Putamen (tissue), 1 donor: Measurements from ENCODE around the gene FNDC3B.

Source experiments
- DNase-seq: peaks from one replicate; pipeline ENCODE4 v3.0.0-alpha.2; 2016; ENCODE audit warnings: low spot score

Gene FNDC3B

DNA sequence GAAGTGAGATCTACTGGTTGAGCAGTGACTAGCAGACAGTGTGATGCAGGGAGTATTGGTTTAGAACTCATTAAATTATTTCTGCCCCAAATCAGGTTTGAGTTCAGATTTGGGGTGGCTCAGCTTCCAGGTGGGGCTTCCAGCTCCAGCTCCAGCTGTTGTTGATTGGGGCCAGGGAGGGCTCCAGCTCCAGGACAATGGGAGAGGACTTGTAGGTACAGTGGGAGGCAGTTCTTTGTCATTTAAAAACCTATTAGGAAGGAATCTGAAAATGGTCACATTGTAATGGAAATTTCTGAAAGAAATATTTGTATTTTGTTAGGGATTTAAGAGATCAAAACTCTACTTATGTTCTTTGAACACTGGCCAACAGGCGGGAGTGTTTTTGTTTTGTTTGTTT, 97.0 kb downstream of the FNDC3B start:
- DNase-seq, result no peak

DNA sequence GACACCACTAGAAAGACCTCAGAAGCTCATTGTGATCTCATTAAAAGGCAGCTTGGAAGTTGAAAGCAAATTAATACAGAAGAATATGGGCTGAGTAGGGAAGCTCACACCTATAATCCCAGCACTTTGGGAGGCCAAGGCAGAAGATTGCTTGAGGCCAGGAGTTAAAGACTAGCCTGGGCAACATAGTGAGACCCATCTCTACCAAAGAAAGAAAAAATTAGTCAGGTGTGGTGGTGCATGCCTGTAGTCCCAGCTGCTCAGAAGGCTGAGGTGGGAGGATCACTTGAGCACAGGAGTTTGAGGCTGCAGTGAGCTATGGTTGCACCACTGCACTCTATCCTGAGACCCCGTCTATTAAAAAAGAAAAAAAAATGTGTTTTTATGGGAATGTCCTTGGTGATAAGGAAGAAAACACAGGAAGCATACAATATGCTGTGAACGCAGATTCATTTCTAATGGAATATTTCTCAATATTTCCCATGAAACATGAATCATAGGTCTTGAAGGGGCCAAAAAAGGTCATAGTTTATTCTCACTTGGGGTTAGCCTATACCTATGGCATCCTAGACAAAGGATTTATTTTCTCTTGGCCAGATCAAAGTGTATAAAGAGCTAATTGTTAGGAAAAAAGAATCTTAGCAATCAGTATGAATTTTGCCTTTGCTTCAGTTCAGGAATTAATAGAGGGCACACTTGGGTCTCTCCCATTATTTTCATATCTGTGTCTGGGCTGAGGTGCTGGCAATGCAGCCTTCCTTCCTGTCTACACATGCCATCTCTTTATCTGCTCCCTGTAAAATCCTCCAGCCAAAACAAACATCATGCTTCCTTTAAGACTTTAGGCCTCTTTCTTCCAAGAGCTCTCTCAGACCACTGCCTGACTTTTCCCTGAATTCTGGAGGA, 98.2 kb downstream of the FNDC3B start:
- DNase-seq, result no peak

DNA sequence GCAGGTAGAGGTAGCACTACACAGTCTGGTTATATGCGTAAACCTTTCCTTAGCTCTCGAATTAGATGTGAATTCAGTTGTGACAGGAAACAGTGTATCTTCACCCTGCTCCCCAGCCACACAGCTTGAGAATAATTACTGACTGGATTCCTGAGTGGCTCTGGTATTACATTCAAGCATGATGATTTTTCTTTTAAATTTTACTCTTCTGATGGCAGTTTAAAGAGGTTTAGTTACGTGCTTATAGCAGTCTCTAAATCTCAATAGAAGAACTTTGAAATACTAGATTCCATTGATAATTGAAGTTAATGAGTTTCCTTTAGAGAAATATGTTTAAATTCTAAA, 98.8 kb downstream of the FNDC3B start:
- DNase-seq, result no peak

DNA sequence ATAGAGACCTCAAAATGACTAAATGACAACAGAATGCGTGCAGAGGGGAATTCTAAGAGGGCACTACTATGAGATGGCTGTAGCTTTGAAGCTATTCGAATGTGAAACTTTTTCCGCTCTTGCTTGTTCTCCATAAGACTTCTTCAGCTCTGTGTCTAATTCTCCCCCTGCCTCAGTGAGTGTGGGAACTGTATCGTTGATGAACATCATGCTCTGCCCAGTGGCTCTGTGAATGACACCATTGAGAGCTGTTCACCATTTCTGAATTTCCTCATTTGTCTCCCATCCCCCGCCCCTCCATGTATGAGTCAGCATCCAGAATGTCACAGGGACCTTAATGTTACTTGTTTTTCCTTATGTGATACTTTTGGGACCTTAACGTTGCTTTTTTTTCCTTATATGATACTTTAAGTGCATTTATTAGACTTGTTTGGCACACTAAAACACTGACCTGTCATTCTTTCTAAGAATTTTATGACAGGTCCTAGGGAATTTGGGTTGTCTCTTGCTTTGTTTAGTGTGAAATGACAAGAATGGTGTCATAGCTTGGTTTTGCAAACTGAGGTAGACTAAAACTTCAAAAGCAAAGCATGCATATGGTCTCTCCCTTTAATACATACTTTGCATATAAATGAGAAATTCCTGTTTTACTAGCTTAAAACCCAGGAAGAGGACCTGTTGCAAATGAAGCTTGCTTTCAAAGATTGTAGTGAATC, 99.6 kb downstream of the FNDC3B start:
- DNase-seq, result peak; percentile 83

DNA sequence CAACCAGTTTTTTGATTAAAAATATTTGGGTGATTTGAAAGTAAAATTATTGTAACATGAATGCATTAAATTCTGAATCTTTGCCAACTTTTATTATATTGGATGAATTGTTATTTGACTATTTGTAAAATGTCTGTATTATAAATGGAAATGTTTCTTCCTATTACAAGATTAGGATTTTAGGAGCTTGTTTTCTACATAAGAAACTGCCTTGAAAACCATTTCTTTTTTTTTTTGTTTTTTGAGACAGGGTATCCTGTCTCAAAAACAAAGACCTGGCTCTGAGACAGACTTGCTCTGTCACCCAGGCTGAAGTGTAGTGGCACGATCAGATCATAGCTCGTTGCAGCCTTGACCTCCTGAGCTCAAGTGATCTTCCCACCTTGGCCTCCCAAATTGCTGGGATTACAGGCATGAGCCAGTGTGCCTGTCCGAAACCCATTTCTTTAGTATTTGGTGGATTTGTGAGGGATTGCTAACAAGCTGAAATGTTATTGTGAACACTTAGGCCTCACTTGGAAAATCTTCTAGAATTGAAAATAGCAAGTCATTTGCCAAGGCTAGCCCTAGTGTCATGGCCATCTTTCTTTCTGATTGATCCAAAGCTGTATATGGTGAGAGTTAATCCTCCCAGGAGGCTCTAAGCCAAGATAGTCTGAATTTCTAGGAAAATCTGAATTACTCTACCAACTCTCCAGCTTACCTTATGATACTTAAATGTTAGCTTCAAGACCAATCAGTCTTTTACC, 100.3 kb downstream of the FNDC3B start:
- DNase-seq, result no peak

DNA sequence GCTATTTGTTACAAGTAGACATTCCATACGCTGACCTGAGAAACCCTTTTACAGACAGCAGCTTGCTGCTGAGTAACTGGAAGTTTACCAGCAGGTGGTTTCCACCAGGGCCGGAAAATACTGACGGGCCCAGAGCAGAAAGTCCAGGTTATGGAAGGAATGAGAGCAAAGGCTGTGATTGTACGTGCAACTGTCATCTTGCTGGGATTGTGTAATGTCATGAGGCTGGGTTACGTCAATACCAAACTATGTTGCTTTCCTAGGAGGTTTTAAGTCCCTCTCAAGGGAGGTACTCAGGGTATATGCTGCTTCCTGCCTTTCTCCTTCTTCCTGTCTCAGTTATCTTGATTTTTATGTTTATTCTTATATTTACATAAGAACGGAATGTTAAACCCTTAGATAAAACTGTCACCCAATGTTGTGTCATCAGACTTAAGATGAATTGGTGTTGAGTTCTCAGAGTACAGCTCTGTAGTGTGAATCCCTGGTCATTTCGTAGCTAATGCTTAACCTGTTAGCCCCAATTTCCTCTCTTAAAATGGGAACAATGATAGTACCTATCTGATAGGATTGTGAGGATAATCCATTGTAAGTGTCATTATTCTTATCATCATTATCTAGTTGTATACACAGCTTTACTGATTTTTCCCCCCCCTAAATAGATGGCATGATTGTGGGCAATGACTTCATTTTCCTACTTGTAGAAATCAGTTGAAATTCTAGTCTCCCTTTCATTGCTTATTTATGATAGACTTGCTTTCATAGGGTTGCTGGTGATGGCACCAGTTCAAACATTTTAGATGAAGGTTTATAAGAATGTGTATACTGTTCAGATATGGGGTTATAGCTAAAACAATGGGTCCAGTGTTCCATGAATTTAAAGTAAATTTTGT, 101.4 kb downstream of the FNDC3B start:
- DNase-seq, result no peak

DNA sequence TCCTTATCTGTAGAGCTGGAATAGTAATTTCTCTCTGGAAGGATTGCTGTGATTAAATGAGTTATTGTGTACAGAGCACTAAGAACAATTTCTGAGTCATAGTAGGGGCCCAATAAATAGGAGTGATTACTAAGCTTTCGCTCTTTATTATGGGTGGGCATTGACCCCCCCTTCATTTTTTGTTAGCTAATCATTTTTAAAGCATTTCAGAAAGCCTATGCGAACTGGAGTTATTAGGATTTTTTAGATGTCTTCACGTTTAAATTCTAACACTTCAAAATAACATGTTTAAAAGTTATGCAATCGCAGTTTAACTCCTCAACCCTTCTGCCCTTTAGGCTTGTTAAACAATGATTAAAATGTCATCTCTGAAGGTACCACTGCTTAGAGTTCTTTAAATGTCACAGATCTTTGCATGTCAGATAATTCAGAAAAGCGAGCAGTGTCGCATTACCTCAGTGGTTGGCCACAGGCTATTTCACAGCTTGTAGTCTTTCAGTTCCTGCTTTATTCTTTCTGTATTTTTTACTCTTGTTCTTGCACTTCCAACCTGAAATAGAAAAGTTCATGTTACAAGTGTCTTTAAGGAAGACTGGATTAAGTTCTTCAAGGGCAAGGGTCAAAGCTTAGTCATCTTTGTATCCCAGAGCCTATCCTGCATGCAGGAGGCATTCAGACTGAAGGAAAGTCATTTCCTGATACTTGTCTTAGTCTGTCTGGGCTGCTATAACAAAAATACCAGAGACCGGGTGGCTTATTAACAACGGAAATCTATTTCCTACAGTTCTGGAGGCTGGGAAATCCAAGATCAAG, 102.9 kb downstream of the FNDC3B start:
- DNase-seq, result no peak

DNA sequence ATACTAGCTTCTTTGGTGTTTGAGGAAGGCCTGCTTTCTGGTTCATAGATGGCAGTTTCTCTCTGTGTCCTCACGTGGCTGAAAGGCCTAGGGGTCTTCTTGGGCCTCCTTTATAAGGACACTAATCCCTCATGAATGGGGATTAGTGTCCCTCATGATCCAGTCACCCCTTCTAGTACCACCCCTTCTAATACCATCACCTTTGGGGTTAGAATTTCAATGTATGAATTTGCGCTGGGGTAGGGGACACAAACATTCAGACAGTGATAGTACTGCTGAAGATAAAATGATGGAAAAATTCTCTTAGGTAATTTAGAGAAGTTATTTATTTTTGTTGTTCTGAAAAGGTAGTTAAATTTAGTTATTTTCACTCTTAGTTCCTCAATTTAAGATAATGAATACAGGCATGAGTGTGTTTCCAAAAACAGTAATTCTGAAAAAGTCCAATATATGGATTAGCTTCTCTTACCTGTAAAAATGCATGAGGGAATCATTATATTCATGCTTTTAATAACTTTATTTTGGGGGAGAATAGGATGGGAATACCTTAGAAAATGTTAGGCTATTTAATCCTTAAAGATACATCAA, 103.6 kb downstream of the FNDC3B start:
- no peak for DNase-seq

DNA sequence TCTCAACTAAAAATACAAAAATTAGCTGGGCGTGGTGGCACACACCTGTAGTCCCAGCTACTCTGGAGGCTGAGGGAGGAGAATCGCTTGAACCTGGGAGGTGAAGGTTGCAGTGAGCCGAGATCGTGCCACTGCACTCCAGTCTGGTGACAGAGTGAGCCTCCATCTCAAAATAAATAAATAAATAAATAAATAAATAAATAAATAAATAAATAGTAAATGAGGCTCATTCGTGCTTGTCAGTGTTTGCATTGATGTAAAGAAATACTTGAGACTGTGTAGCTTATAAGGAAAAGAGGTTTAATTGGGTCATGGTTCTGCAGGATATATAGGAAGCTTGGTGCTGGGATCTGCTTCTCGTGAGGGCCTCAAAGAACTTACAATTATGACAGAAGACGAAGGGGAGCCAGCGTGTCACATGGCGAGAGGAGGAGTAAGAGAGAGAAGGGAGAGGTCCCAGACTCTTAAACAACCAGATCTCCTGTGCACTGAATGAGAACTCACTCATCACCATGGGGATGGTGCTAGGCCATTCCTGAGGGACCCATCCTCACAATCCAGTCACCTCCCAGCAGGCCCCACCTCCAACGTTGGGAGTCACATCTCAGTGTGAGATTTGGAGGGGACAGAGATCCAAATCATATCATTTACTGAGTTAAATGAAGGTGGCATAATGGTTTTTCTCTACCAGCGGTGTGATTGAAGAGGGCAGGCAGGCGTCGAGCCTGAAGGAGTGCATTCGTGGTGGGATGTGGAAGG, 104.5 kb downstream of the FNDC3B start:
- no peak for DNase-seq

DNA sequence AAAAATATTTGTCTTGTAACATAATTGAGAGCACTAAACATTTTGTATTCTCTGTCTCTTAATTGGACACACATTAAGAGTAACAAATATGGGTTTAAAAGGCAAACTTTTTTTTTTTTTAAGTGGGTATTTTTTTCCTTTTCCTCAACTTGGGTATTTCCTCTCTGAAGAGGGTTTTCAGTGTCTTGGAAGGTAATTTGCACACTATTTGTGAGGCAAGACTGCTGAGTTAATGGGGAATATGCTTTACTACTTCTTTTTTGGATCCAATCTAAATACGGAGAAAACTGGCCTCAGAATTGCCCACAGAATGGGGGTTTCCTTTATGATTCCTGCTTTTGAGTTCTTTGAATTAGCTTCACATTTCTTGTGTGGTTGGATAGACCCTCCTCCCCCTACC, 105.2 kb downstream of the FNDC3B start:
- DNase-seq, result no peak

DNA sequence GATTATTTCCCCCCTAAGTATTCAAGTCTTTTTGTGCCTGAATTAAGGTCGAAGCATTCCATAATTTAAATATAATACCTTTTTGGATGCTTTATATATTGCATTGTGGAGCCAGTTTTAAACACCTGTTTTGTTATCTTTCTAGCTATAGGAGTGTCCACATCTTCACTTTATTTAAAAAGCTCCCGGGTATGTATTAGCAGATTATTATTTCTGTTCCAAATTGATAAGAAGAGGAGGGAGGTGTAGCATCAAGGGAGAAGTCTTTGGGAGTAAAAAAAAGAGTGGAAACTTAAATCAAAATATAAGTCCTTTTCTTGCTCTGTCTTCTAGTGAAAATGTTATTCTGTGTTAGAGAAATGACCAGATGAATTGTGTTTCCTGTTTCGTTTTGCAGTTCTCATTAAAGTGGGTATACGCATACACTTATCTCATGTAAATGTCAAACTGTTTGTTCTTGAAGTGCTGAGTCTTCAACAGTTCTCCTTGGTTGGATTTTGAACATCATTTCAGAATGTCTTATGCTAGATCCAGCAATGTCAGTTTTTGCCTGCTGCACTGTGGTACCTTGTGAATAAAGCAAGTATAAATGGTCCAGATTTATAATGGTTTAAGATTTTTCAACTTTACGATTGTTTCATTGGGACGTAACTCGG, 105.8 kb downstream of the FNDC3B start:
- no peak for DNase-seq

DNA sequence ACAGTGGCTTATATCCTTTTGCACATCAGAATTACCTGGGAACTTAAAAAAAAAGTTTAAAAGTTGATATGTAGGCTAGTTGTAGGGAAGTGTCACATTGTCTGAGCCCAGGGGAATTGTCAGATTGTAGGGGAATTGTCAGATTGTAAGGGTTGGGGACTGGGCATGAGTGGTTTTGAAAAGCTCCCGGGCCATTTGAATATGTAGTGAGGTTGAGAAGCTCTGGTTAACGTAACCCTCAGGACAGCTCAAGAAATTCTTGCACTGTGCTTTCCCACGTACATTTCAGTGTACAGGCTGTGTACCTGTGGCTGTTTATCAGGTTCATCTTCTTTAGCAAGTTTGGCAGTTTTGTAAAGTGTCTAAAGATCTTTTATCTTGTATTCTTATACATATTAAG, 107.0 kb downstream of the FNDC3B start:
- DNase-seq, result no peak

DNA sequence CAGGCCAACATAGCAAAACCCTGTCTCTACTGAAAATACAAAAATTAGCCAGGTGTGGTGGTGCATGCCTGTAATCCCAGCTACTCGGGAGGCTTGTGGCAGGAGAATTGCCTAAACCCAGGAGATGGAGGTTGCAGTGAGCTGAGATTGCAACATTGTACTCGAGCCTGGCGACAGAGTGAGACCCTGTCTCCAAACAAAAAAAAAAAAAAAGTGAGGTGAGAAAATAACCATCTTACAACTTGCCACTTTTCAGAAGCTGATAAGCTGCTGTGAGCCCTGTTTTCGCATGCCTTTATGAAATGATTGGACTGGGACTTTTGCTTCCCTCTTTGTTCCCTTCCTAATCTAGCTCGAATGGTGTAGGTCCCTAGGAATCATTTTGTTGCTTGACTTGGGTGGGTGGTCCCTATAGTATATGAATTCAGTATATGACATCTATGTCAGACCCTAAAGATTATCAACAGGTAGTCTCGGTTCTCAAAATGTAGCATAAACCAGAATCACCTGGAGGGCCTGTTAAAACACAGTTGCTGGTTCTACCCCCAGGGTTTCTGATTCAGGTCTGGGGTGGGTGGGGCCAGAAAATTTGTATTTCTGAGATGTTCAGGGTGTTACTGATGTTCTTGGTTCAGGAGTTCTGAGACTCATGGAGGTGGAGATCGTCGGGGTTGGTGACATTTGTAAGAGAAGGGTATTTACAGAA, 107.9 kb downstream of the FNDC3B start:
- DNase-seq, result no peak

DNA sequence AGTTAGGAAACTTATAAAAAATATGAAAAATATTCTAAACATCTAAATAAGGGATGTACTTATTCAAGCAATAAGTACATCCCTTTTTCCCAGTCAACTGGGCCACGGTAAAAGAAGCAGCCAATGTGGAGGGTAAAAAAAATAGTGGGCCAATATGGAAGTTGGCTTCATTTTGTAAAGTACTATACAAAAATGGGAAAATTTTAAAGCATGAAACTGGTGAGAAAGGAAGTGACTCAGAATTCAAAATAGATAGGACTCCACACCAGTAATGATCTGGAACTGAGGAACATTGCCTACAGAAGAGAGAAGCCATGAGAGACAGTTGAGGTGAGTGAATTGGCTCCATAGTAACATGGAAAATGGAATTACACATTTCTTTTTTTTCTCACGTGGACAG, 108.9 kb downstream of the FNDC3B start:
- no peak for DNase-seq

DNA sequence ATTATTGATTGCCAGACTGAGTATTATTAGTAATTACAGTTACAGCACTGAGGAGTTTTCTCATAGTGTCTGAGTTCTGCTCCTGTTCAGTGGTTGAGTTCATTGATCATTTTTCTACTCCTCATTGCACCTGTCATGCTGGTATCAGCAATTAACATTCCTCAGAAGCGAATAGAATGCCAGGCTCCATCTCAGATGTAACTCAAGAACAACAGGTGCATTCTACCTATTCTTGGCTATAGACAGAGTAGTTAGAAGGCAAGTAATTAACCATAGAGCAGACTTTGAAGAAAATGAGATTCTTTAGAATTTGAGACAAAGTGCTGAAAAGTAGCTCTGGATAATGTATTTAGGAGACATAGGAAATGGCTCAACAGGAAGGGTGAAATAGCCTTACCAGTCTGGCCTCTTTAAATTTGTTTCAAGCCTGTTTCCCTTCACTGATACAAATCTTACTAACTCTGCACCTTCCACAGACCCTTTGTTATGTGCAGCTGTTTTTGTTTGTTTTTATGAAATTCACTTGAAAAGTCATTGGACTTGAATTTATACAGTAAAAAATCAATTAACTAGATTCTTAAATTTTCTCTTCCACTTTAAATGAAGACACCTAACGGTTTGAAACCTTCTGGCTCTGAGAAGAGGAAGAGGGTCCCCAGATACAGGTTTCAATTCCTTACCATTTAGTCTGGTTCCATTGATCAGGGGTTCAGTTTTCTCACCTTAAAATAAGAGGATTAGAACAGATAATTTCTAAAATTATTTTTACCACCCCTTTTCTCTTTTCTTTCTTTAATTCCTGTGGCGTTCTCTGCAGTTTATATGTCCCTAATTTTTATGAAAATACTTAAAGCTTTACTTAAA, 109.6 kb downstream of the FNDC3B start:
- DNase-seq, result no peak

DNA sequence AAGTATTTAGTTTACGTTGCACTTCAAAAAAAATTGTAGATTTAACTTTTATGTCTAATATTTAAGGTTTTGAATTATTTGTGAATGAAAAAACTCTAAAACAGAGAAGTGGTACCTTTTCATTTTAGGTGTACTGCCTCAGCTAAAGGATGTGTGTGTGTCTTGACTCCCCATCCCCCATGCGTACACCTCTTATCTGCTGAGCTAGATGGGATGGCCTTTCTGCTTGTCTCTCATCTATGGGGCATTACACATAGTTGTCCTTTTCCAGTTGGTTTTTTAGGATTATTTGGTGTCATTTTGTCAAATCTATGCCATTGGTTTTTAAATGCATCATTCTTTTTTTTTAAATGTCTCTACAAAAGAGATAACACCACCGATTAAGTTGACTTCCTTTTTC, 110.9 kb downstream of the FNDC3B start:
- no peak for DNase-seq

DNA sequence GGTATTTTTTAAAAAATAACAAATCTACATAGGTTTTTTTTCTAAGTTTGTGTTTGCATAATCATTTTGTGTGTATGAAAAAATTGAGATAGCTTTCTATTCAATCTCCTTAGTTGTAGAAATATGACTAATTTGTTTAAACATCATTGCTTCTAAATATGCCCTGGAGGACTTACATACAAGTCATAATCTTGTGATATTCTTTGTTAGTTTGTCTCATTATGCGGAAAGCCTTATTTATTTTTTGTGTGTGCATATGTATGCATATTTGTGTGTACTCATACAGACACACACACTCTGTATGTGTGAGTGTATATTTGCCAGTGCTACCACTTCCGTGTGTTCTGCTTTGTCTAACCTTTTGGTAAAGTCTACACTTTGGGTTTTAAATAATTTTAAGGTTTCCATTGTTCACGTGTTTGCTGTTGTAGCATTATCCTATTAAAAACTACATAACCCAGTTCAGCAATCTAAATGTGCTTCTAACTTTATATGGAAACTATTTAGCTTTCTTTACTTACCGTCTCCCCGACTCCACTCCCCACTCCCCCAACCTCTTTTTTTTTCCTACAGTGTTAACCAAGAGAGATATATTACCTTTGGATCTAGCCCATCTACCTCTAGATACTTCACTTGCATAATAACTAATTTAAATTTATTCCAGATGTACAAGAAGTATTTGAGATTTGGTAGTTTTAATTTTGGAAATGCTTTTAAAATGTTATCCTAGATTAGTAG, 111.7 kb downstream of the FNDC3B start:
- DNase-seq, result no peak
